Diencephalon (tissue), 1 donor: ENCODE data around the gene DNAJB6. TPM values are rescaled to one million over a fixed set of nuclear protein-coding genes. Genes with fewer than 3 reads are reported as not detected.

Source experiments
- total RNA-seq: library from RNA; depleted of rRNA; stranded (reverse); fragments of >200 nt; gene quantifications from one replicate; pipeline ENCODE4 v1.2.3, GENCODE V29; 2014

The DNAJB6 gene
- total RNA-seq, result 187 TPM

DNA sequence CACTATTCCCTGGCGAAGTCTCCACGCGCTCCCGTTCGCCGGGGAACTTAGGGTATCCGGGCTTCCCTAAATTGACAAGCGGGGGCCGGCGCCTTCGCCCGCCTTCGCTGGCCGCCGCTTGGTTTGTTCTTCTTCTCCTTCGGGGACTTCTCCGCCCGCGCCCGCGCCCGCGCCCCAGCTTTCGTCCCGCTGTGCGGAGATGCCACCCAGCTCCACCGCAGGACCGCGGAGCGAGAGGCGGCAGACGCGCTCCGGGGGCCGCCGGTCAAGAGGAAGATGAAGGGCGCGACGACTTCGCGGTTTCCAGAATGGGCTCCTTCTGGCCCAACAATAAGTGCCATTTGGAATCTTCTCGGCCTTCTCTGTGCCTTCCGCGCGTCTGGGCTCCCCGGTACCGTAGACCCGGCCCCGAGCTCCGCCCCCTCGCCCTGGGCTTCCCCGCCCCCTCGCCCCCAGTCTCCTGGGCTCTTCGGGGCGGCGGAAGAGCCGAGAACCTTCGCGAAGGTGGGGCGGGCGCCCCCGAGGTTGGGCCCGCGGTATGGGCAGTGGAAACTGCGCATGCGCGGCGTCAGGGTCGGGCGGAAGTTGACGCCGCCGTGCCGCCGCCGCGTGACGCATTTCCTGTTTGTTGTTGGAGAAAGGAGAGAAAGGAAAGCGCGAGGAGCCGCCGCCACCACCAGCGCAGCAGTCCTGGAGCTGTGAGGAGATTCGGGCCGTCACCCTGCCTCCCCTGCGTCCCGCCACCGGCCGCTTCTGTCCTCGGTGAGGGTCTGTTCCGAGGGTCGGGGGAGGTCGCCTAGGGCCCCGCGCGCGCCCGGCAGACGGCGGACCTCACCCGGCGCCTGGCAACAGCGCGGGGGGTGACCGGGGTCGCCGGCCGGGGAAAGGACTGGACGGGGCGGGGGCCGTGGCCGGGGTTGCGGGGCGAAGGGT, at the start of gene DNAJB6:
TSS of gene DNAJB6 (plus strand) at position 622 of the 933 bp plus-strand sequence. CDS start 21,569 bp downstream, outside the sequence.

Other genes starting within 250 kb of the DNAJB6 start
- 112 TPM for gene UBE3C, start 198.1 kb upstream of the DNAJB6 start, total RNA-seq